GM12878 (cell line): Measurements from ENCODE around the gene NDUFB11. TPM values are rescaled to one million over a fixed set of nuclear protein-coding genes. Genes with fewer than 3 reads are reported as not detected.

Experiments used
- ATAC-seq: fragments of 200-7000 bp; cut with Tn5 transposase; 3 replicates; pipeline ENCODE4 v1.9.1; 2020; ENCODE audit warnings: mild to moderate bottlenecking, moderate library complexity
- BruUV-seq: library from RNA; stranded (reverse); fragments of 400-500 nt; replicated peaks from 2 replicates; lab custom pipeline; 2021; lab: Mats Ljungman, UMichigan
- CTCF ChIA-PET: fragments of 300-600 bp; sonication (Branson Sonifier 250); formaldehyde crosslinking; extraction: SDS; loops from one replicate; lab custom pipeline; 2021; ENCODE audit warnings: inconsistent platforms; lab: Yijun Ruan, JAX
- POLR2A ChIA-PET: fragments of 350-600 bp; formaldehyde crosslinking; extraction: SDS; loops from one replicate; lab custom pipeline; 2021; ENCODE audit warnings: inconsistent platforms; lab: Charles Lee
- RAD21 ChIA-PET: fragments of 300-600 bp; sonication (Branson Sonifier 250); formaldehyde crosslinking; loops from one replicate; lab custom pipeline; 2023; ENCODE audit warnings: antibody characterized with exemption; ENCODE audit not compliant: unreplicated experiment; lab: Charles Lee
- SMC1A ChIA-PET: fragments of 300-600 bp; sonication (Branson Sonifier 250); formaldehyde crosslinking; loops from one replicate; lab custom pipeline; 2023; ENCODE audit not compliant: unreplicated experiment, uncharacterized antibody; lab: Charles Lee
- DNase-seq: peaks from one replicate; pipeline ENCODE4 v3.0.0-alpha.2; 2011; ENCODE audit warnings: low read depth, low spot score
- FAIRE-seq: peaks from 3 replicates; lab custom pipeline; 2011; peaks lifted over from hg19 to GRCh38; lab: Jason Lieb, UNC
- H2AFZ ChIP-seq: 2 replicates; pipeline ENCODE4 v1.6.0; 2011; ENCODE audit warnings: low read depth, low read length, control low read depth; ENCODE audit not compliant: control insufficient read depth
- H3K27ac ChIP-seq: 2 replicates; pipeline ENCODE4 v1.5.1; 2011; ENCODE audit warnings: control low read depth; ENCODE audit not compliant: control insufficient read depth, insufficient read depth
- H3K27me3 ChIP-seq, 2 experiments: replicated peaks in 1 of 2; 2 replicates each; pipeline versions ENCODE4 v1.6.0 to v1.6.1; 2011; ENCODE audit warnings: low read length in 1 of 2; ENCODE audit not compliant: control insufficient read depth in 2 of 2, insufficient read depth in 2 of 2
- H3K36me3 ChIP-seq, 2 experiments: 2 replicates each; pipeline ENCODE4 v1.5.1; 2011; ENCODE audit warnings: low read length in 1 of 2; ENCODE audit not compliant: control insufficient read depth in 2 of 2, insufficient read depth in 2 of 2
- H3K4me1 ChIP-seq: 2 replicates; pipeline ENCODE4 v1.6.1; 2011; ENCODE audit warnings: mild to moderate bottlenecking, low read length, moderate library complexity, mixed read lengths; ENCODE audit not compliant: control insufficient read depth, insufficient read depth
- H3K4me2 ChIP-seq: 2 replicates; pipeline ENCODE4 v1.6.0; 2011; ENCODE audit warnings: control low read depth; ENCODE audit not compliant: control insufficient read depth, insufficient read depth
- H3K4me3 ChIP-seq: fragments of 200-600 bp; sonication (generic); 2 replicates; pipeline ENCODE4 v1.5.1; 2016
- H3K79me2 ChIP-seq: 2 replicates; pipeline ENCODE4 v1.6.0; 2011; ENCODE audit warnings: low read length; ENCODE audit not compliant: control insufficient read depth, insufficient read depth
- H3K9ac ChIP-seq: 2 replicates; pipeline ENCODE4 v1.8.0; 2011; ENCODE audit warnings: low read length, control low read depth, mixed read lengths; ENCODE audit not compliant: control insufficient read depth, insufficient read depth
- H3K9me3 ChIP-seq: replicated peaks from 3 replicates; pipeline ENCODE4 v1.5.1; 2011; ENCODE audit warnings: mild to moderate bottlenecking, low read length; ENCODE audit not compliant: control insufficient read depth, insufficient read depth
- H4K20me1 ChIP-seq: 2 replicates; pipeline ENCODE4 v1.6.0; 2011; ENCODE audit not compliant: control insufficient read depth, insufficient read depth
- CBFB ChIP-seq: IDR thresholded peaks from 2 replicates; pipeline ENCODE4 v1.6.1; 2016; ENCODE audit warnings: antibody characterized with exemption, low read depth
- NKRF ChIP-seq: fragments of 450-650 bp; conservative IDR thresholded peaks from 2 replicates; pipeline ENCODE4 v1.6.1; 2017; ENCODE audit warnings: mild to moderate bottlenecking, moderate library complexity
- RAD51 ChIP-seq: fragments of 450-650 bp; IDR thresholded peaks from 2 replicates; pipeline ENCODE4 v1.6.1; 2016; ENCODE audit warnings: moderate library complexity, mild to moderate bottlenecking, inconsistent platforms
- ZBTB4 ChIP-seq: fragments of 450-650 bp; formaldehyde crosslinking; IDR thresholded peaks from 2 replicates; pipeline ENCODE4 v1.4.0; 2022; ENCODE audit warnings: mild to moderate bottlenecking, moderate library complexity
- ZBTB40 ChIP-seq: fragments of 450-650 bp; IDR thresholded peaks from 2 replicates; pipeline ENCODE4 v1.6.1; 2016; ENCODE audit warnings: mild to moderate bottlenecking, moderate library complexity, borderline replicate concordance
- WGBS: methylation state at CpG from one replicate; pipeline ENCODE4 v1.1.6; 2016; ENCODE audit warnings: low lambda C conversion rate; ENCODE audit not compliant: insufficient replicate concordance, insufficient coverage; ENCODE audit errors: missing lambda C conversion rate; 5-methylcytosine and 5-hydroxymethylcytosine counted together
- in situ Hi-C: fragments of 300-500 bp; cut with MboI; formaldehyde crosslinking; loops from 9 replicates; pipeline ENCODE4 v1.14.3; 2018; ENCODE audit warnings: mixed read lengths
- intact Hi-C: fragments of 100-400 bp; cut with micrococcal nuclease; formaldehyde crosslinking; loops from one replicate; pipeline ENCODE4 v1.14.2; 2022; ENCODE audit not compliant: unreplicated experiment
- polyA plus RNA-seq, 11 experiments: library from polyadenylated mRNA; depleted of rRNA in 4 of 11; unstranded in 6 of 11; stranded (reverse) in 5 of 11; fragments of >200 nt; fragmentation: Nextera tagmentation in 4 of 11; fragmentation: Illumina TruSeq in 1 of 11; extraction: Ambion mirVana in 4 of 11; extraction: Trizol in 1 of 11; gene quantifications; 1 replicate in 1 of 11; 2 replicates in 10 of 11; pipeline versions ENCODE4 v1.2.1 to v1.2.3, GENCODE V29; 2011 to 2016; ENCODE audit warnings: inconsistent platforms in 2 of 11, missing spikeins in 2 of 11, low read depth in 1 of 11
- total RNA-seq, 4 experiments: library from RNA; depleted of rRNA in 3 of 4; stranded (reverse); fragments of >200 nt in 3 of 4; fragmentation: Illumina TruSeq in 1 of 4; extraction: Trizol in 1 of 4; gene quantifications; 2 replicates each; pipeline versions ENCODE4 v1.2.1 to v1.2.3, GENCODE V29; 2013 to 2021

The NDUFB11 gene
- total and polyA plus RNA-seq, 10 of the 15 experiments (the other 5 are each of a cell fraction or from before 2014, with no cell fraction given): 16.1 to 202 (median 83.3) TPM

GRCh38 chrX:47168495-47169073 lies 24.1 kb upstream of the NDUFB11 start:
- ChIA-PET CTCF (interaction anchor here (1.3 kb wide), 1 partner anchor 26 kb away, joined by 3 read pairs; no protein-coding TSS in a partner anchor), SMC1A (no interaction called here), RAD21 (no interaction called here), POLR2A (no interaction called here)
- Histone ChIP-seq H3K4me3 (no peak overlapping the region), H3K9ac (no peak overlapping the region), H3K27me3 (no peaks in the 10 kb centered on the region), H3K4me1 (no peaks in the 10 kb centered on the region), H3K36me3 (peaks cover 0 to 8% of the 10 kb centered on the region in 2 experiments; a peak in 2 of 4 replicates), H3K79me2 (peaks cover 2% of the 10 kb centered on the region; the same call in 1 of the 2 replicates), H2AFZ (no peak overlapping the region), H3K4me2 (no peak overlapping the region), H4K20me1 (no peaks in the 10 kb centered on the region), H3K27ac (no peak overlapping the region), H3K9me3 (no peaks in the 10 kb centered on the region; the same call in 2 of the 3 replicates)
- BruUV-seq: no TSS peak
- in situ Hi-C loops: no loop called here
- intact Hi-C loops: no loop called here
- DNase-seq: no peak
- ATAC-seq: no peak
- 49% methylated on average over 5 of the region's 6 CpGs for WGBS
- FAIRE-seq: no peak
- TF ChIP-seq CBFB (no peak), RAD51 (no peak), ZBTB40 (no peak), ZBTB4 (CRISPR knock-in tag) (no peak), NKRF (no peak)
- TF ChIP-seq, all 136 proteins: peak for 0
